ENCODE data around the gene PPP1R14C. TPM values are rescaled to one million over a fixed set of nuclear protein-coding genes. Genes with fewer than 3 reads are reported as not detected.

Gene PPP1R14C
- polyA plus RNA-seq, 1 donor from 2014 or later = 14.0 TPM

- Histone ChIP-seq H3F3A (ENCODE audit: insufficient read depth, low read length, poor library complexity, severe bottlenecking) (no peaks in the 10 kb centered on the region), H3K4me2 (ENCODE audit: low read length) (no peak overlapping the region), H3K27me3 (ENCODE audit: insufficient read depth, low read depth, low read length) (no peaks in the 10 kb centered on the region), H3K9me3 (ENCODE audit: low read length) (no peaks in the 10 kb centered on the region), H4K20me1 (ENCODE audit: insufficient read depth) (no peaks in the 10 kb centered on the region), H3K4me3 (ENCODE audit: low read length) (no peak overlapping the region), H3K36me3 (ENCODE audit: insufficient read depth, low read length) (no peaks in the 10 kb centered on the region), H3K27ac (ENCODE audit: low read length) (no peak overlapping the region), H2AFZ (ENCODE audit: low read depth, low read length) (no peak overlapping the region), H3K9me2 (ENCODE audit: insufficient read depth, low read length) (no peaks in the 10 kb centered on the region), H3K79me2 (replicated peaks; ENCODE audit: insufficient read depth, low read length) (no peaks in the 10 kb centered on the region), H3K9ac (ENCODE audit: low read length) (no peak overlapping the region)
- TF ChIP-seq EZH2 (IDR thresholded peaks at IDR 0.05; ENCODE audit: borderline replicate concordance, insufficient read depth, low read length, poor library complexity, severe bottlenecking) (no peak), TAF1 (IDR thresholded peaks at IDR 0.05; ENCODE audit: low read depth) (no peak), RAD21 (conservative IDR thresholded peaks at IDR 0.05) (no peak), MXI1 (conservative IDR thresholded peaks at IDR 0.05; ENCODE audit: poor library complexity, severe bottlenecking) (no peak), EP300 (conservative IDR thresholded peaks at IDR 0.05; ENCODE audit: poor library complexity, severe bottlenecking) (no peak)
- TF ChIP-seq, protein P1, sequence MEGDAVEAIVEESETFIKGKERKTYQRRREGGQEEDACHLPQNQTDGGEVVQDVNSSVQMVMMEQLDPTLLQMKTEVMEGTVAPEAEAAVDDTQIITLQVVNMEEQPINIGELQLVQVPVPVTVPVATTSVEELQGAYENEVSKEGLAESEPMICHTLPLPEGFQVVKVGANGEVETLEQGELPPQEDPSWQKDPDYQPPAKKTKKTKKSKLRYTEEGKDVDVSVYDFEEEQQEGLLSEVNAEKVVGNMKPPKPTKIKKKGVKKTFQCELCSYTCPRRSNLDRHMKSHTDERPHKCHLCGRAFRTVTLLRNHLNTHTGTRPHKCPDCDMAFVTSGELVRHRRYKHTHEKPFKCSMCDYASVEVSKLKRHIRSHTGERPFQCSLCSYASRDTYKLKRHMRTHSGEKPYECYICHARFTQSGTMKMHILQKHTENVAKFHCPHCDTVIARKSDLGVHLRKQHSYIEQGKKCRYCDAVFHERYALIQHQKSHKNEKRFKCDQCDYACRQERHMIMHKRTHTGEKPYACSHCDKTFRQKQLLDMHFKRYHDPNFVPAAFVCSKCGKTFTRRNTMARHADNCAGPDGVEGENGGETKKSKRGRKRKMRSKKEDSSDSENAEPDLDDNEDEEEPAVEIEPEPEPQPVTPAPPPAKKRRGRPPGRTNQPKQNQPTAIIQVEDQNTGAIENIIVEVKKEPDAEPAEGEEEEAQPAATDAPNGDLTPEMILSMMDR (IDR thresholded peaks at IDR 0.05; ENCODE audit: poor library complexity, severe bottlenecking) = no peak
Measured at GRCh38 chr6:150236114-150236513, 93.3 kb downstream of the PPP1R14C start.

- Histone ChIP-seq H3K27me3 (ENCODE audit: insufficient read depth, low read depth, low read length) (no peaks in the 10 kb centered on the region), H3K36me3 (ENCODE audit: insufficient read depth, low read length) (no peaks in the 10 kb centered on the region), H3K9ac (ENCODE audit: low read length) (no peak overlapping the region), H3K79me2 (replicated peaks; ENCODE audit: insufficient read depth, low read length) (no peaks in the 10 kb centered on the region), H3K4me2 (ENCODE audit: low read length) (no peak overlapping the region), H3K9me2 (ENCODE audit: insufficient read depth, low read length) (no peaks in the 10 kb centered on the region), H3F3A (ENCODE audit: insufficient read depth, low read length, poor library complexity, severe bottlenecking) (no peaks in the 10 kb centered on the region), H3K27ac (ENCODE audit: low read length) (no peak overlapping the region), H3K9me3 (ENCODE audit: low read length) (no peaks in the 10 kb centered on the region), H3K4me3 (ENCODE audit: low read length) (no peak overlapping the region), H2AFZ (ENCODE audit: low read depth, low read length) (no peak overlapping the region), H4K20me1 (ENCODE audit: insufficient read depth) (no peaks in the 10 kb centered on the region)
- TF ChIP-seq SMC3 (conservative IDR thresholded peaks at IDR 0.05; ENCODE audit: poor library complexity) = no peak
- no peak for TF ChIP-seq POLR2AphosphoS5 (IDR thresholded peaks at IDR 0.05)
- TF ChIP-seq RAD21 (conservative IDR thresholded peaks at IDR 0.05) = no peak
- no peak for TF ChIP-seq MXI1 (conservative IDR thresholded peaks at IDR 0.05; ENCODE audit: poor library complexity, severe bottlenecking)
- no peak for TF ChIP-seq TAF1 (IDR thresholded peaks at IDR 0.05; ENCODE audit: low read depth)
- TF ChIP-seq, protein P1 (IDR thresholded peaks at IDR 0.05; ENCODE audit: poor library complexity, severe bottlenecking) = no peak
Measured at GRCh38 chr6:150236544-150236943, 93.7 kb downstream of the PPP1R14C start.

- H3K79me2 ChIP-seq (replicated peaks; ENCODE audit: insufficient read depth, low read length) = no peaks in the 10 kb centered on the region
- no peak overlapping the region for H3K4me3 ChIP-seq (ENCODE audit: low read length)
- H3F3A ChIP-seq (ENCODE audit: insufficient read depth, low read length, poor library complexity, severe bottlenecking) = no peaks in the 10 kb centered on the region
- no peaks in the 10 kb centered on the region for H3K9me3 ChIP-seq (ENCODE audit: low read length)
- H3K27ac ChIP-seq (ENCODE audit: low read length) = no peak overlapping the region
- no peak overlapping the region for H3K4me2 ChIP-seq (ENCODE audit: low read length)
- H3K27me3 ChIP-seq (ENCODE audit: insufficient read depth, low read depth, low read length) = no peaks in the 10 kb centered on the region
- TF ChIP-seq TAF1 (IDR thresholded peaks at IDR 0.05; ENCODE audit: low read depth) = no peak
- TF ChIP-seq, protein P2, sequence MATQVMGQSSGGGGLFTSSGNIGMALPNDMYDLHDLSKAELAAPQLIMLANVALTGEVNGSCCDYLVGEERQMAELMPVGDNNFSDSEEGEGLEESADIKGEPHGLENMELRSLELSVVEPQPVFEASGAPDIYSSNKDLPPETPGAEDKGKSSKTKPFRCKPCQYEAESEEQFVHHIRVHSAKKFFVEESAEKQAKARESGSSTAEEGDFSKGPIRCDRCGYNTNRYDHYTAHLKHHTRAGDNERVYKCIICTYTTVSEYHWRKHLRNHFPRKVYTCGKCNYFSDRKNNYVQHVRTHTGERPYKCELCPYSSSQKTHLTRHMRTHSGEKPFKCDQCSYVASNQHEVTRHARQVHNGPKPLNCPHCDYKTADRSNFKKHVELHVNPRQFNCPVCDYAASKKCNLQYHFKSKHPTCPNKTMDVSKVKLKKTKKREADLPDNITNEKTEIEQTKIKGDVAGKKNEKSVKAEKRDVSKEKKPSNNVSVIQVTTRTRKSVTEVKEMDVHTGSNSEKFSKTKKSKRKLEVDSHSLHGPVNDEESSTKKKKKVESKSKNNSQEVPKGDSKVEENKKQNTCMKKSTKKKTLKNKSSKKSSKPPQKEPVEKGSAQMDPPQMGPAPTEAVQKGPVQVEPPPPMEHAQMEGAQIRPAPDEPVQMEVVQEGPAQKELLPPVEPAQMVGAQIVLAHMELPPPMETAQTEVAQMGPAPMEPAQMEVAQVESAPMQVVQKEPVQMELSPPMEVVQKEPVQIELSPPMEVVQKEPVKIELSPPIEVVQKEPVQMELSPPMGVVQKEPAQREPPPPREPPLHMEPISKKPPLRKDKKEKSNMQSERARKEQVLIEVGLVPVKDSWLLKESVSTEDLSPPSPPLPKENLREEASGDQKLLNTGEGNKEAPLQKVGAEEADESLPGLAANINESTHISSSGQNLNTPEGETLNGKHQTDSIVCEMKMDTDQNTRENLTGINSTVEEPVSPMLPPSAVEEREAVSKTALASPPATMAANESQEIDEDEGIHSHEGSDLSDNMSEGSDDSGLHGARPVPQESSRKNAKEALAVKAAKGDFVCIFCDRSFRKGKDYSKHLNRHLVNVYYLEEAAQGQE (IDR thresholded peaks at IDR 0.05; ENCODE audit: borderline replicate concordance) = no peak
- TF ChIP-seq, protein P1 (IDR thresholded peaks at IDR 0.05; ENCODE audit: poor library complexity, severe bottlenecking) = no peak
- no peak overlapping the region for H2AFZ ChIP-seq (ENCODE audit: low read depth, low read length)
- no peaks in the 10 kb centered on the region for H3K9me2 ChIP-seq (ENCODE audit: insufficient read depth, low read length)
- no peak overlapping the region for H3K9ac ChIP-seq (ENCODE audit: low read length)
- H4K20me1 ChIP-seq (ENCODE audit: insufficient read depth) = no peaks in the 10 kb centered on the region
- H3K36me3 ChIP-seq (ENCODE audit: insufficient read depth, low read length) = no peaks in the 10 kb centered on the region
Measured at GRCh38 chr6:150237626-150238025, 94.8 kb downstream of the PPP1R14C start.

All from neural cell (in vitro differentiated cells).